Activated T-helper 1 cell treated with anti-CD3 and anti-CD28 coated beads, Interleukin-12 subunit alpha, Interleukin-12 subunit beta, Interleukin-2, Interleukin-4 antibody, amounts not matched to agents 30 ng/mL and 10 ng/mL and 1 ng/mL, durations not matched to agents 14 hours and 24 hours and 36 hours (primary cell): ENCODE results near the gene PROX2. TPM values are rescaled to one million over a fixed set of nuclear protein-coding genes. Genes with fewer than 3 reads are reported as not detected.

Experiments used
- DNase-seq: peaks from one replicate; pipeline ENCODE4 v3.0.0; 2021; ENCODE audit warnings: low spot score
- H3K27ac Mint-ChIP-seq: one replicate; pipeline ENCODE4 v1.8.0; 2021; ENCODE audit warnings: mild to moderate bottlenecking, mixed read lengths
- H3K27me3 Mint-ChIP-seq: one replicate; pipeline ENCODE4 v1.8.0; 2022; ENCODE audit warnings: mild to moderate bottlenecking, moderate library complexity, mixed read lengths; ENCODE audit not compliant: insufficient read depth
- H3K36me3 Mint-ChIP-seq: one replicate; pipeline ENCODE4 v1.8.0; 2021; ENCODE audit warnings: low read depth, mixed read lengths
- H3K4me1 Mint-ChIP-seq: one replicate; pipeline ENCODE4 v1.8.0; 2021; ENCODE audit warnings: low read depth, mixed read lengths
- H3K4me3 Mint-ChIP-seq: one replicate; pipeline ENCODE4 v1.8.0; 2021; ENCODE audit warnings: mild to moderate bottlenecking, moderate library complexity, mixed read lengths
- H3K9me3 Mint-ChIP-seq: one replicate; pipeline ENCODE4 v1.8.0; 2021; ENCODE audit warnings: mixed read lengths
- intact Hi-C: fragments of 100-400 bp; cut with micrococcal nuclease; formaldehyde crosslinking; loops from one replicate; pipeline ENCODE4 v1.15.1; 2024
- total RNA-seq: library from RNA; stranded (reverse); gene quantifications from 2 replicates; pipeline ENCODE4 v1.2.3, GENCODE V29; 2022

The PROX2 gene
- total RNA-seq, 1 donor from 2014 or later = not detected

DNA sequence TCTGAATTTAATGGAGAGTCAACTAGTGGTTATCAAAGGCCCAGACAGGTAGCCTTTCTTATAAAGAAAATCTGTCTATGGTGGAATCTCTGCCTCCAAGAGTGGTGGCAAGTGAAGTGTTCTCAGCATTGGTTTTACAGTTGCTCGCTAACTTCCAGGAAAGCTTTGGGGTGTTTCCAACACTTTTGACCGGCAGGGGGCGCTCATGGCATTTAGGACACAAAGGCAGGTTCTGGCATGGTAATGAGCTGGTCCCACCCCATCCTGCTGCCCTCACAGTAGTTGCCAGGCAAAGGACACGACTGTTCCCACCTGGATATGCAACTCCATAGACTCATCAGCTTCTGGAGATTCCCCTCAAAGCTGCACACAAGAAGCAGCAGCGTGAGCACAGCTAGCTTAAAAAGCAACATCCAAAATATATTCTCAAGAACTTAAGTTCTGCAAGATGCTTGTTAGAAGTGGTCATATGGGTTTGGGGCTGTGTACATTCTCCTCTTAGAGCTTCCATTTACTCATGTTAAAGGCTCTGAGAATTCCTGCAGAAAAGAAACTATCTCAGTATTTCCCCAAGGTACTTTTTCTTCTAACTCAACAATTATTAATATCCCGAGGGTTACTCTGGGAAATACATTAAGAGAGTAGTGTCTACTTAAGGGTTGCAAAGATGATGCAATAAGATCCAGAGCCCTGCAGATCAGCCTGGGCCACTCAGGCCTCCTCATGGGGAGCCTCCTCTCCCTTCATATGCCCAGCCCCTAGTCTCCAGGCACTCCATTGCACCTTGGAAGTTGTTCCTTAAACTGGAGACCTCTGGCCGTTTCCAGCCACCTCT lies 14.8 kb downstream of the PROX2 start:
- intact Hi-C loops = loop anchor here (1.0 kb wide), 4 partner anchors 21 to 227 kb away; no protein-coding TSS in a partner anchor
- Mint-ChIP-seq H3K27ac (no peak overlapping the region), H3K9me3 (no peaks in the 10 kb centered on the region), H3K27me3 (peaks cover 1% of the 10 kb centered on the region), H3K4me1 (peaks cover 12% of the 10 kb centered on the region), H3K4me3 (no peak overlapping the region), H3K36me3 (no peaks in the 10 kb centered on the region)
- peak; percentile 81 for DNase-seq

DNA sequence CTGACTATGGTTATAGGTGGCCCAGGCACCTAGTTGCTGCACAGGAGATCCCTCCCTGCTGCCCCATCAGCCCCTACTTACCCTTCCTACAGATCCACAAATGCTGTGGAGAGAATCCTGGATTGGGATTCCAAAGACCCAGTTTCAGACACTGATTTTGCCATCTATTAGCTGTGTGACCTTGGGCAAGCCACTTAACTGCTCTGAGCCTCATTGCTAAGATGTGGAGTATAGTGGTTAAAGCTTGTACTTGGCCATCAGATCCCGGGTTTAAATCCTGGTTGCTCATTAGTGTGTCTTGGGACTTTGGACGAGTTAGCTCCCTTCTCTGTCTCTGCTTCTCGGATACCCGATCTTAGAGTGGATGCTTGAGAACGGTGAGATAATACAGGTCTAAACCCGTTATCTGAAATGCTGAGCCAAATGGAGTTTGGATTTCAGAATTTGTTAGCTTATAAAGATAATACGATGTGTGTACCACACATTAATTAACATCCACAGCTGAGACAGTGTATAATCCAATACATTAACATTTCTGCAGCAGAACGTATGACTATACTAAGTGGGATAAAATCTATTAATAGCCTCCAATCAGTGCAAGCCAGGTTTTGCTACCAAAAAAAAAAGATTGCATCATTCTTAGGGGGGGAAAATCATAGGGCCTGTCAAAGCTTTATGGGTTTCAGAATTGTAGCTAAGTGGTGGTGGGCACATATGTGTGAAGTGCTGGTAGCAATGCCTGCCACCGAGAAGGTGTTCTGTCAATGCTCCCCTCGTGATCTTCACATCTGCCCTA lies 16.0 kb downstream of the PROX2 start:
- H3K4me3 Mint-ChIP-seq = no peak overlapping the region
- H3K27ac Mint-ChIP-seq = no peak overlapping the region
- intact Hi-C loops = no loop called here
- H3K27me3 Mint-ChIP-seq = no peaks in the 10 kb centered on the region
- H3K4me1 Mint-ChIP-seq = peaks cover 11% of the 10 kb centered on the region
- H3K36me3 Mint-ChIP-seq = no peaks in the 10 kb centered on the region
- H3K9me3 Mint-ChIP-seq = no peaks in the 10 kb centered on the region
- DNase-seq = no peak

DNA sequence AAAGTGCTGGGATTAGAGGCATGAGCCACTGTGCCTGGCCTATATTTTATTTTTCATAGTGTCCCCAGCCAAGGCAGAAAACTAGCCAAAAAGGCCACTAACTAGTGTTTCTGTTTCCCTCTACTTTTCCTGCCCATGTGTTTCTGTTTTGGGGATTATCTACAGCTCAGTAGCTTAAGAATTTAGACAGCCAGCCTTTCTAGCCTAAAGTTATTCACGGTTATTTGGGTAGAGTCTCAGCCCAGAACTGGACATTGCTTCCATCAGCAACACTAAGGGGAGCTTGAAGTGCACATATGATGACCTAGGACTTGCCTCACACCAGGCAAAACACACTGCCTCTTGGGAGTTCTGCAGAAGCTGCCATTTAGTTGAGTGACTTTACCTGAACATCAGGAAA lies 17.9 kb downstream of the PROX2 start:
- H3K27ac Mint-ChIP-seq = no peak overlapping the region
- no peaks in the 10 kb centered on the region for H3K9me3 Mint-ChIP-seq
- no peak for DNase-seq
- H3K36me3 Mint-ChIP-seq = no peaks in the 10 kb centered on the region
- intact Hi-C loops = no loop called here
- H3K4me1 Mint-ChIP-seq = peaks cover 12% of the 10 kb centered on the region
- H3K27me3 Mint-ChIP-seq = no peaks in the 10 kb centered on the region
- H3K4me3 Mint-ChIP-seq = no peak overlapping the region

DNA sequence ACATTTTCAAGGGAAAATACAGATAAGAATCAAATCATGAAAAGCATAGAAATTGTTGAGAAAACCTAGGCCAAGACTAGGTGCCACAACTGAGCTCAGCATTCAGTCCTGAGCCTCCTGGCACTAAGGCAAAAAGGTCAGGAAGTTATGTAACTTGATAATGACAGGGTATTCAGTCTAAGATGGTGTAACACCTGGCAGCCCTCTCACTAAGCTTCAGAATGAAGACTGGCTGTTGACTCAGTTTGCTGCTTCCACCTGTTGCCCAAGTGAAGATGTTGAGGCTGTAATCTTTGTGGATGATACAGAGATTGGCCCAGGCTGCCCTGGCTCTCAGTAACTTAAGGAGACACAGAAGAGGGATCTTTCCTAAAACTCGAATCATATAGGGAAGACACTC lies 19.6 kb downstream of the PROX2 start:
- Mint-ChIP-seq H3K36me3 (no peaks in the 10 kb centered on the region), H3K27me3 (no peaks in the 10 kb centered on the region), H3K27ac (no peak overlapping the region), H3K4me3 (no peak overlapping the region), H3K9me3 (no peaks in the 10 kb centered on the region), H3K4me1 (peaks cover 21% of the 10 kb centered on the region)
- DNase-seq = no peak
- intact Hi-C loops = no loop called here

DNA sequence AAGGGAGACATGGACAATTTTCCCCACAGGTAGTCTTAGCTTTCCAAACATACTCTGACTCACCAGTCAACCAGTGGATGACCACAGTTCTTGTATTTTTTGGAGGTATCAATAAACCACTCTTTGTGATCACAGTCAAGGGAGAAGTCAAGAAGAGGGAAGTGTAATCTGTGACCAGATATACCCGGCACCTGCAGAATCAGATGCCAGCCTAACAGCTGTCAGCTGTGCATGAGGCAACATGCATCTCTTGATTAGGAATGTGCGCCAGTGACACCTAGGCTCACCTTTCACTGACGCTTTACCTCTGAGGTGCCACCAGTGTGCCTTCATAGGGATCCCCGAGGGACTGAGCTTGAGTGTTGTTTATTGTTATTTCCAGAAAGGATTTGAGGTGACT lies 20.0 kb downstream of the PROX2 start:
- Mint-ChIP-seq H3K27ac (no peak overlapping the region), H3K4me1 (peaks cover 19% of the 10 kb centered on the region)

DNA sequence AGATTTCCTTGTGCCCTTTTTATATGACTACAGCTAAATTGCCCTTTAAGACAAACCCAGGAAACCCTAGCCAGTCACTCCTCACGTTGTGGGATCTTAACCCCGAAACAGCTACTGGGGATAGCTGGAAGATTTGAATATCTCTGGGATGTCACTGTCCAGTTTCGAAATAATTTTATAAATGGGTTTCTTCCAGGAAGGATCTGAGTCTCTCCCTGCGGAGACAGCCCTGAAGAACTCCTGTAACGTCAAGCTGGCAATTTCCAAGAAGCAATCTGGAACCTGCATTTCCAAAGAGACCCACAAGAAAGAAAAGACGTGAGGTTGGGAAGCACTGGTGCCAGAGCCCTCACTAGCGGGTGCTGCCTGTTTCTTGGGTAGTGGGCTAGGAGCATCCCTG lies 20.9 kb downstream of the PROX2 start:
- H3K27me3 Mint-ChIP-seq = no peaks in the 10 kb centered on the region
- H3K27ac Mint-ChIP-seq = no peak overlapping the region
- no peak overlapping the region for H3K4me3 Mint-ChIP-seq
- no peaks in the 10 kb centered on the region for H3K36me3 Mint-ChIP-seq
- peaks cover 15% of the 10 kb centered on the region for H3K4me1 Mint-ChIP-seq
- no peaks in the 10 kb centered on the region for H3K9me3 Mint-ChIP-seq
- no peak for DNase-seq
- intact Hi-C loops = no loop called here

More for the DNA sequence above, 20.0 kb downstream of the PROX2 start:
- intact Hi-C loops = no loop called here
- no peaks in the 10 kb centered on the region for H3K9me3 Mint-ChIP-seq
- H3K4me3 Mint-ChIP-seq = no peak overlapping the region
- no peak for DNase-seq
- H3K36me3 Mint-ChIP-seq = no peaks in the 10 kb centered on the region
- H3K27me3 Mint-ChIP-seq = no peaks in the 10 kb centered on the region

DNA sequence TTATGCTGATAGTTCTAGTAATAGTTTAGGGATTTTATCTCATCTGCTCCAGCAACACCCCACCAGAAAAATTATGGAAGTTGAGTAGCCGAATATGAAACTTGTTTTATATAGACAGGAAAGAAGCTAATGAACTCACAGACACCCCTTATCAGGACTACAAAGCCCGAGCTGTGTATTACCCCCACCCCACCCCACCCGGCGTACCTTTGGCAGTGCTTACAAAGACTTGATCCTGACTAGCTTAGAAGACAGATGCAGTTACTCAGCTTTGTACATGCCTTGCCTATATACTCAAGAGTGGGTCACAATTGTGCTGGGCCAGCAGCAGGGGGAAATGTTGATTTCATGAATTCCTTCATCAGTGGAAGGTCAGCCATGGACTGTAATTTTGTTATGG lies 22.4 kb downstream of the PROX2 start:
- H3K4me3 Mint-ChIP-seq = no peak overlapping the region
- H3K27ac Mint-ChIP-seq = no peak overlapping the region
- peaks cover 15% of the 10 kb centered on the region for H3K4me1 Mint-ChIP-seq
- no peaks in the 10 kb centered on the region for H3K9me3 Mint-ChIP-seq
- no peaks in the 10 kb centered on the region for H3K36me3 Mint-ChIP-seq
- no peaks in the 10 kb centered on the region for H3K27me3 Mint-ChIP-seq
- intact Hi-C loops = no loop called here
- DNase-seq = no peak

DNA sequence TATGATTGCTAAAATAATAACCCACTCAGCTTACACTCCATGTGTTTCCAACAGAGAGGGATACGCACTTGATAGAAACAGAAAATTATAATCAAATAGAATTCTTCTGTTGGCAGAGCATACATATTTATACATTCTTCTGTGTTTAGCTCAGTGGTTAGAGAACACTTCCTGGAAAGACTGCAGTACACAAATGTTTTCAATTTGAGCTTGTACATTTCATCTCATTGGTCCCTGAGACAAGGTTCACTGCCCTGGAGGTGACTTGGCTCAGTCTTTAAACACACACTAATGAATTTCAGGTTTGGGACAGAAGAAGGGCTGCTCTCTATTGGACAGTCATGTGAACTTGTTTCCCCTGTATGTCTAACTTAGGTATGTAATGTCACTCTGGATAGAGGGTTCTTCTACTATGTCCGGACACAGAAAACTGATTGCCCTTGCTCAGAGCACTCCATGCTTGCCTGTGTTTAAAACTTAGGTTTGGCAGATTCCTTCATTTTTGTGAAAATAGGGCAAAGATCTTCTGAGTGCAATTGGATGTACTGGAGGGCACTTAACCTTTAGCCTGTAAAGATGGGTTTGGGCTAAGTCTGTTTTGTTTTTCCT lies 22.9 kb downstream of the PROX2 start:
- intact Hi-C loops = no loop called here
- H3K27ac Mint-ChIP-seq = peak overlapping the region; percentile 34
- H3K36me3 Mint-ChIP-seq = no peaks in the 10 kb centered on the region

DNA sequence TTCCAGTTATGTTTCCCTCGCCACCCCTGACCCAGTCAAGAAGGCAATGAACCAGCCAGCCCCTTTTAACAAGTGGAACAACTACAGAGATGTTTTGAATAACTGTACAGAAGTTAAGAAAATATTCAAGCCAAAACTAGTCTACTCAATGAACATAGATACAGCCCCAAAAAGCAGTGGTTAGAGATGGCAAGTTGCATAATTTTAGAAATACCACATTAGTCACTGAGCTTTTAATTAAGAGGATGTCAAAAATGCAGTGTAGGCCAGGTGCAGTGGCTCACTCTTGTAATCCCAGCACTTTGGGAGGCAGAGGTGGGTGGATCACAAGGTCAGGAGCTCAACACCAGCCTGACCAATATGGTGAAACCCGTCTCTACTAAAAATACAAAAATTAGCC lies 27.2 kb downstream of the PROX2 start:
- H3K36me3 Mint-ChIP-seq = no peaks in the 10 kb centered on the region
- intact Hi-C loops = no loop called here
- H3K4me1 Mint-ChIP-seq = peaks cover 21% of the 10 kb centered on the region
- H3K27me3 Mint-ChIP-seq = no peaks in the 10 kb centered on the region
- no peak overlapping the region for H3K4me3 Mint-ChIP-seq
- H3K27ac Mint-ChIP-seq = no peak overlapping the region
- DNase-seq = no peak
- H3K9me3 Mint-ChIP-seq = no peaks in the 10 kb centered on the region

More for the DNA sequence above, 22.9 kb downstream of the PROX2 start:
- DNase-seq = no peak
- Mint-ChIP-seq H3K27me3 (no peaks in the 10 kb centered on the region), H3K4me3 (no peak overlapping the region), H3K4me1 (peaks cover 15% of the 10 kb centered on the region), H3K9me3 (no peaks in the 10 kb centered on the region)

DNA sequence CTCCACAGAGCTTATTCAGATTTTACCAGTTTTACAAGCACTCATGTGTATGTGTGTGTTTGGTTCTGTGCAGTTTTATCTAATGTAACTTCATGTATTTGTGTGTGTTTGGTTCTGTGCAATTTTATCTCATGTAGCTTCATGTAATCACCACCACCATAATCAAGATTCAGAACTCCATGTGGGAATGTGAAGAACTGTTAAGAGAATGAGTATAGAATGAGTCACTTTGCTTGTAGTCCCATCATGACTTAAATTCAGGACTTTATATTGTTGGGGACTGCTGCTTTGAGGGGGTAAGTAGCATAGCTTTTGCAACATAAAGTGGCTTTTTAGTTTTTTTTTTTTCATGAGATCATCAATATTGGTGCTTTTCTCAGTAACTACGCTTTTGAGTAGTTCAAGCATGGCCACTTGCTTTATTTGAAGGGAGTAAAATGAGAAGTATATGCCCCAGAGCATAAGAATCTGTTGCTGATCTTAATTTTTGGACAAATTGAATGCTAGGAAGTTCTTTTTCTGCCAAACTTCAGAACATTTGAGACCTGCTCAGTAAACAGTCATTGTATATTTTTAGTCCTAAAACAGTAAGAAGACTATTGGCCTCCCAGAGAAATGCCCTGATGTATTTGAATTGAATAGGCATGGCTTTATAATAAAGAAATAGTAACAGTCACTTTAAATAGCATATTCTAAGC lies 28.8 kb downstream of the PROX2 start:
- intact Hi-C loops = no loop called here
- Mint-ChIP-seq H3K27ac (no peak overlapping the region), H3K4me1 (peaks cover 9% of the 10 kb centered on the region), H3K9me3 (no peaks in the 10 kb centered on the region), H3K36me3 (no peaks in the 10 kb centered on the region), H3K4me3 (no peak overlapping the region), H3K27me3 (no peaks in the 10 kb centered on the region)
- DNase-seq = no peak

DNA sequence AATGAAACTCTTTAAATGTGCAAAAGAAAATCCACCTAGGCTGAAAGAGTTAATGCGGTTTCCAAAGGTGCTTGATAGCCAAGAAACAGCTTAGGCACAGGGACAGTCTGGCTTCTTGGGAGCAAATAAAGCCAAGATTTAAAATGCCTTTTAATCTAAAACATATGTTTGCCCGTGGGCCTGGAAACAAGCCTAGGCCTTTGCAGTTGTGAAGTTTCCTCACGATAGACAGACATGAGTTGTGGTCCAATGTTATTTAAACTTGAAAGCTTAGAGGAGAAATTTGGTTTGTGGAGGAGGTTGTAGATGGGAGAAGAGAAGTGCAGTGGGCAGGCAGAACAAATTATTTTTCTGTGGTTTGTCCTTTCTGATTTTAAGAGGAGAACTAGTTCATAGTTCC lies 29.8 kb downstream of the PROX2 start:
- no peak overlapping the region for H3K27ac Mint-ChIP-seq

DNA sequence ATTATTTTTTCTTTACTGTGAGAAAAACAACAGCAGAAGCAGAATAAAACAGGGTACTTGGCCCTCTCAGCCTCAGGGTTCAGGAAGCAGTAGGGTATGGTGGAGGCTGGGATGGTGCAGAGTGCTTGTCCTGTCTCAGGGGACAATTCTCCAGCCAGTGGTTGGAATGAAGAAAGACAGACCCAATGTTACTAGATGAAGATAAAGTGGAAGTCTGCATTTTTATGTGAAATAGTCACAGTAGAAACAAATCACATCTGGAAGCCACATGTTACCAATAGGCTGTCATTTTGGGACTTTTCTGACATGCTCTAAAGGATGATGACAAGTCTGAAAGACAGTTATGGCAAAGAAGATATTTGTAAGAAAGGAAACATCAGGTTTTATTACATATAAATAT lies 32.3 kb downstream of the PROX2 start:
- no peak for DNase-seq
- H3K27ac Mint-ChIP-seq = no peak overlapping the region
- no peaks in the 10 kb centered on the region for H3K27me3 Mint-ChIP-seq
- peaks cover 39% of the 10 kb centered on the region for H3K4me1 Mint-ChIP-seq
- H3K36me3 Mint-ChIP-seq = peaks cover 5% of the 10 kb centered on the region
- H3K9me3 Mint-ChIP-seq = no peaks in the 10 kb centered on the region
- H3K4me3 Mint-ChIP-seq = no peak overlapping the region
- intact Hi-C loops = no loop called here

More for the DNA sequence above, 29.8 kb downstream of the PROX2 start:
- intact Hi-C loops = no loop called here
- no peak overlapping the region for H3K4me3 Mint-ChIP-seq
- peaks cover 18% of the 10 kb centered on the region for H3K4me1 Mint-ChIP-seq
- H3K36me3 Mint-ChIP-seq = no peaks in the 10 kb centered on the region
- no peaks in the 10 kb centered on the region for H3K9me3 Mint-ChIP-seq
- H3K27me3 Mint-ChIP-seq = no peaks in the 10 kb centered on the region
- no peak for DNase-seq
